Measurements from ENCODE around the gene CREB5.

Gene CREB5

GRCh38 chr7:28505867-28506266 lies 93.5 kb downstream of the CREB5 start:
- Histone ChIP-seq H3K27me3 (ENCODE audit: insufficient read depth, low read length, poor library complexity) (peaks cover 7% of the 10 kb centered on the region), H3K9ac (ENCODE audit: low read depth, low read length) (no peak overlapping the region), H3K4me3 (ENCODE audit: low read depth in 1 of 2, low read length in 2 of 2) (no peak overlapping the region), H3K27ac (ENCODE audit: low read length) (no peak overlapping the region), H3K4me1 (ENCODE audit: insufficient read depth, low read length) (no peaks in the 10 kb centered on the region), H3K79me2 (ENCODE audit: insufficient read depth, low read length) (no peaks in the 10 kb centered on the region), H3K36me3 (ENCODE audit: insufficient read depth, low read length) (no peaks in the 10 kb centered on the region), H3K4me2 (ENCODE audit: insufficient read depth, low read length) (no peak overlapping the region), H4K20me1 (ENCODE audit: insufficient read depth, low read length) (no peaks in the 10 kb centered on the region), H2AFZ (ENCODE audit: low read depth, low read length) (no peak overlapping the region), H3K9me3 (ENCODE audit: insufficient read depth, low read length, severe bottlenecking) (no peaks in the 10 kb centered on the region)
- no peak for DNase-seq
- TF ChIP-seq CTCF (IDR thresholded peaks at IDR 0.05; ENCODE audit: borderline replicate concordance, extremely low read depth, low read length, poor library complexity, severe bottlenecking) (no peak), EZH2 (IDR thresholded peaks at IDR 0.05; ENCODE audit: borderline replicate concordance, low read depth, low read length, severe bottlenecking) (no peak)
- ATAC-seq (ENCODE audit: insufficient read depth, low read depth): no peak

- DNase-seq: no peak
- H3K4me2 ChIP-seq (ENCODE audit: insufficient read depth, low read length): no peak overlapping the region
- H2AFZ ChIP-seq (ENCODE audit: low read depth, low read length): no peak overlapping the region
- TF ChIP-seq CTCF (IDR thresholded peaks at IDR 0.05; ENCODE audit: borderline replicate concordance, extremely low read depth, low read length, poor library complexity, severe bottlenecking) (no peak), EZH2 (IDR thresholded peaks at IDR 0.05; ENCODE audit: borderline replicate concordance, low read depth, low read length, severe bottlenecking) (no peak)
- H3K4me1 ChIP-seq (ENCODE audit: insufficient read depth, low read length): no peaks in the 10 kb centered on the region
- H3K9ac ChIP-seq (ENCODE audit: low read depth, low read length): no peak overlapping the region
- H3K36me3 ChIP-seq (ENCODE audit: insufficient read depth, low read length): no peaks in the 10 kb centered on the region
- H3K9me3 ChIP-seq (ENCODE audit: insufficient read depth, low read length, severe bottlenecking): no peaks in the 10 kb centered on the region
- H3K27me3 ChIP-seq (ENCODE audit: insufficient read depth, low read length, poor library complexity): peaks cover 7% of the 10 kb centered on the region
- no peak for ATAC-seq (ENCODE audit: insufficient read depth, low read depth)
- no peak overlapping the region for H3K4me3 ChIP-seq (ENCODE audit: low read depth in 1 of 2, low read length in 2 of 2)
- no peak overlapping the region for H3K27ac ChIP-seq (ENCODE audit: low read length)
- H4K20me1 ChIP-seq (ENCODE audit: insufficient read depth, low read length): no peaks in the 10 kb centered on the region
- no peaks in the 10 kb centered on the region for H3K79me2 ChIP-seq (ENCODE audit: insufficient read depth, low read length)
Measured at GRCh38 chr7:28507525-28508282, 95.4 kb downstream of the CREB5 start.

GRCh38 chr7:28509251-28510025 lies 97.1 kb downstream of the CREB5 start:
- no peak for ATAC-seq (ENCODE audit: insufficient read depth, low read depth)

More at GRCh38 chr7:28509251-28510025, 97.1 kb downstream of the CREB5 start:
- no peaks in the 10 kb centered on the region for H4K20me1 ChIP-seq (ENCODE audit: insufficient read depth, low read length)
- H3K27me3 ChIP-seq (ENCODE audit: insufficient read depth, low read length, poor library complexity): peaks cover 7% of the 10 kb centered on the region
- no peak overlapping the region for H3K27ac ChIP-seq (ENCODE audit: low read length)
- H3K4me3 ChIP-seq (ENCODE audit: low read depth in 1 of 2, low read length in 2 of 2): no peak overlapping the region
- H2AFZ ChIP-seq (ENCODE audit: low read depth, low read length): no peak overlapping the region
- no peak overlapping the region for H3K9ac ChIP-seq (ENCODE audit: low read depth, low read length)
- no peaks in the 10 kb centered on the region for H3K9me3 ChIP-seq (ENCODE audit: insufficient read depth, low read length, severe bottlenecking)
- no peaks in the 10 kb centered on the region for H3K79me2 ChIP-seq (ENCODE audit: insufficient read depth, low read length)
- no peaks in the 10 kb centered on the region for H3K4me1 ChIP-seq (ENCODE audit: insufficient read depth, low read length)
- TF ChIP-seq CTCF (IDR thresholded peaks at IDR 0.05; ENCODE audit: borderline replicate concordance, extremely low read depth, low read length, poor library complexity, severe bottlenecking) (no peak), EZH2 (IDR thresholded peaks at IDR 0.05; ENCODE audit: borderline replicate concordance, low read depth, low read length, severe bottlenecking) (no peak)
- no peak for DNase-seq
- no peaks in the 10 kb centered on the region for H3K36me3 ChIP-seq (ENCODE audit: insufficient read depth, low read length)
- H3K4me2 ChIP-seq (ENCODE audit: insufficient read depth, low read length): no peak overlapping the region

Data from DND-41 (cell line).